H54 (cell line): ENCODE measurements around the gene HOXA1.

Source experiments
- DNase-seq: peaks from one replicate; pipeline ENCODE4 v3.0.0; 2011; ENCODE audit warnings: low spot score, mixed read lengths; ENCODE audit not compliant: insufficient read length
- FAIRE-seq: peaks from 3 replicates; lab custom pipeline; 2011; peaks lifted over from hg19 to GRCh38; lab: Jason Lieb, UNC
- POLR2A ChIP-seq: IDR thresholded peaks from 2 replicates; pipeline ENCODE4 v1.6.1; 2011; ENCODE audit warnings: low read depth, mild to moderate bottlenecking, low read length

Gene HOXA1

GRCh38 chr7:27101171-27101956, 5.6 kb upstream of the HOXA1 start:
- FAIRE-seq (no peak), DNase-seq (no peak)
- TF ChIP-seq POLR2A, result no peak

- no peak for DNase-seq
- FAIRE-seq, result no peak
- TF ChIP-seq POLR2A, result no peak
These were observed 4.9 kb upstream of the HOXA1 start for GRCh38 chr7:27100694-27101170.

GRCh38 chr7:27099453-27100370, 3.9 kb upstream of the HOXA1 start:
- no peak for FAIRE-seq
- TF ChIP-seq POLR2A, result no peak

GRCh38 chr7:27098578-27099451, 3.0 kb upstream of the HOXA1 start:
- no peak for DNase-seq
- TF ChIP-seq POLR2A, result no peak
- FAIRE-seq, result no peak

More at GRCh38 chr7:27099453-27100370, 3.9 kb upstream of the HOXA1 start:
- no peak for DNase-seq

GRCh38 chr7:27097686-27098577, 2.1 kb upstream of the HOXA1 start:
- FAIRE-seq, result no peak
- no peak for TF ChIP-seq POLR2A
- DNase-seq, result no peak

GRCh38 chr7:27096768-27097514, 1.1 kb upstream of the HOXA1 start:
- no peak for DNase-seq
- no peak for FAIRE-seq
- peak; percentile 32; the same call in 1 of the 2 replicates for TF ChIP-seq POLR2A

- TF ChIP-seq POLR2A, result no peak
- DNase-seq, result no peak
- FAIRE-seq, result no peak
These were observed 527 bp downstream of the HOXA1 start for GRCh38 chr7:27095050-27095896.

GRCh38 chr7:27094304-27095049, 1.3 kb downstream of the HOXA1 start:
- DNase-seq (no peak), FAIRE-seq (no peak)
- no peak for TF ChIP-seq POLR2A

- DNase-seq (no peak), FAIRE-seq (no peak)
- no peak for TF ChIP-seq POLR2A
These were observed 2.5 kb downstream of the HOXA1 start for GRCh38 chr7:27093184-27093895.

- FAIRE-seq (no peak), DNase-seq (no peak)
- no peak for TF ChIP-seq POLR2A
These were observed 3.0 kb downstream of the HOXA1 start for GRCh38 chr7:27092819-27093110.
